Activated CD8-positive, alpha-beta memory T cell treated with anti-CD3 and anti-CD28 coated beads, Interleukin-2, amount 10 ng/mL, durations not matched to agents 7 days and 5 days (primary cell): ENCODE measurements around the gene DKKL1. TPM values are rescaled to one million over a fixed set of nuclear protein-coding genes. Genes with fewer than 3 reads are reported as not detected.
A peak's percentile ranks its signal among the peaks of the same experiment; 100 is the strongest.

Experiments
- ATAC-seq: fragments of 150-1000 bp; cut with Tn5 transposase; one replicate; pipeline ENCODE4 v1.10.0; 2021; ENCODE audit warnings: moderate library complexity
- CTCF ChIA-PET: fragments of 350-600 bp; sonication (Branson Sonifier 250); formaldehyde crosslinking; loops from one replicate; lab custom pipeline; 2021; ENCODE audit warnings: antibody characterized with exemption; lab: Charles Lee
- DNase-seq: peaks from one replicate; pipeline ENCODE4 v3.0.0-alpha.2; 2020
- H3K27ac Mint-ChIP-seq: one replicate; pipeline ENCODE4 v1.8.0; 2021; ENCODE audit warnings: mild to moderate bottlenecking, mixed read lengths
- H3K27me3 Mint-ChIP-seq: one replicate; pipeline ENCODE4 v1.8.0; 2021; ENCODE audit warnings: mixed read lengths
- H3K36me3 Mint-ChIP-seq: one replicate; pipeline ENCODE4 v1.8.0; 2021; ENCODE audit warnings: mild to moderate bottlenecking, mixed read lengths
- H3K4me1 Mint-ChIP-seq: one replicate; pipeline ENCODE4 v1.8.0; 2021; ENCODE audit warnings: mixed read lengths
- H3K4me3 Mint-ChIP-seq: one replicate; pipeline ENCODE4 v1.8.0; 2021; ENCODE audit warnings: mild to moderate bottlenecking, moderate library complexity, mixed read lengths
- H3K9me3 Mint-ChIP-seq: one replicate; pipeline ENCODE4 v1.8.0; 2022; ENCODE audit warnings: low read depth, mixed read lengths
- total RNA-seq, 2 experiments: library from RNA; stranded (reverse); gene quantifications; one replicate each; pipeline ENCODE4 v1.2.3, GENCODE V29; 2021

The DKKL1 gene
- total RNA-seq, 2 experiments from 2014 or later: not detected

- Mint-ChIP-seq H3K27ac (no peak overlapping the region), H3K36me3 (no peaks in the 10 kb centered on the region), H3K9me3 (no peaks in the 10 kb centered on the region), H3K4me3 (no peak overlapping the region), H3K27me3 (peaks cover 23% of the 10 kb centered on the region), H3K4me1 (peaks cover 23% of the 10 kb centered on the region)
- ATAC-seq (no peak), DNase-seq (no peak)
- CTCF ChIA-PET: interaction anchor here (1.1 to 1.4 kb wide), 3 partner anchors 8 to 56 kb away, joined by 4 to 5 read pairs (median 5); no protein-coding TSS in a partner anchor
These were observed 50.6 kb downstream of the DKKL1 start for GRCh38 chr19:49414256-49414655.

DNA sequence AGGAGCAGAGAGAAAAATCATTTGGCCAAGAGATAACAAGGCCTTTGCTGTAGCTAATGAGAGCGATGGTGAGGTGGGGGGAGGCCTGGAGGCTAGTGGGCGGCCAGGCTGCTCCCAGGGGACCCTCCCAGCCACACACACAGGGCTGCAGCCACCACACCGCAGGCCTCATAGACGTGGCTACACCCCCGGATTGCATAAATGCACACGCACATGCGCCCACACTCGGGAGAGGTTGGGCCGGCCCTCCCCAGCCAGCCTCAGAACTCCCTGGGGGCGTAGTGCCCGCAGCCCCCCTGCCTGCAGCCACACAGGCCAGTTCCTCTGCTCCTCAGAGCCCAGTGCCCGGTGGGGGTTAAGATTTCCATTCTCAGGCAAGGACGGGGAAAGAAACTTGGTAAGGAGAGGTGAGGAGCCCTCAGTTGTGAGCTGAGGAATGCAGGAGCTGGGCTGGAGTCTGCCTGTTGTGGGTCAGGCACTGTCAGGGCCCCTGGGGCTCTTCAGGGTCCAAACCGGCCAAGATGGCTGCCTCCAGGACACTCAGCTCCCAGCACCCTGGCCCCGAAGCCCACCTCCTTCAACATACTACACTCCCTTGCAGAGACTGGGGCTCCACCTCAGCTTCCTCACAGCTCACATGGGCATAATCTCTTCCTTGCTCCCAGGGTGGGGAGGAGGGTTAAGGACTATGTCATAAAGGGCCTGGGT, 51.6 kb downstream of the DKKL1 start:
- H3K4me1 Mint-ChIP-seq: peaks cover 13% of the 10 kb centered on the region
- no peaks in the 10 kb centered on the region for H3K36me3 Mint-ChIP-seq
- DNase-seq: no peak
- H3K9me3 Mint-ChIP-seq: no peaks in the 10 kb centered on the region
- CTCF ChIA-PET: no interaction called here
- H3K4me3 Mint-ChIP-seq: no peak overlapping the region
- H3K27ac Mint-ChIP-seq: no peak overlapping the region
- H3K27me3 Mint-ChIP-seq: peaks cover 33% of the 10 kb centered on the region
- no peak for ATAC-seq

GRCh38 chr19:49415810-49416200, 52.1 kb downstream of the DKKL1 start:
- DNase-seq (no peak), ATAC-seq (no peak)
- Mint-ChIP-seq H3K4me1 (peaks cover 12% of the 10 kb centered on the region), H3K4me3 (no peak overlapping the region), H3K27me3 (peaks cover 38% of the 10 kb centered on the region), H3K9me3 (no peaks in the 10 kb centered on the region), H3K27ac (no peak overlapping the region), H3K36me3 (no peaks in the 10 kb centered on the region)
- CTCF ChIA-PET: no interaction called here

GRCh38 chr19:49417088-49417487, 53.4 kb downstream of the DKKL1 start:
- peaks cover 11% of the 10 kb centered on the region for H3K4me1 Mint-ChIP-seq
- CTCF ChIA-PET: interaction anchor here (1.2 to 6.6 kb wide), 5 partner anchors 8 to 26 kb away, joined by 5 to 23 read pairs (median 11); partner anchors contain the start of gene GFY

GRCh38 chr19:49418511-49418910, 54.8 kb downstream of the DKKL1 start:
- ATAC-seq (no peak), DNase-seq (no peak)
- Mint-ChIP-seq H3K4me1 (peaks cover 18% of the 10 kb centered on the region), H3K9me3 (no peaks in the 10 kb centered on the region), H3K4me3 (no peak overlapping the region), H3K27ac (no peak overlapping the region), H3K36me3 (peaks cover under 1% of the 10 kb centered on the region), H3K27me3 (peaks cover 62% of the 10 kb centered on the region)
- CTCF ChIA-PET: interaction anchor here (0.7 to 6.6 kb wide), 6 partner anchors 9 to 152 kb away, joined by 3 to 23 read pairs (median 8); no protein-coding TSS in a partner anchor

More at GRCh38 chr19:49417088-49417487, 53.4 kb downstream of the DKKL1 start:
- Mint-ChIP-seq H3K4me3 (no peak overlapping the region), H3K9me3 (no peaks in the 10 kb centered on the region), H3K27me3 (peaks cover 51% of the 10 kb centered on the region), H3K36me3 (no peaks in the 10 kb centered on the region), H3K27ac (no peak overlapping the region)
- DNase-seq (no peak), ATAC-seq (no peak)

GRCh38 chr19:49419173-49419572, 55.5 kb downstream of the DKKL1 start:
- H3K27me3 Mint-ChIP-seq: peaks cover 68% of the 10 kb centered on the region
- H3K36me3 Mint-ChIP-seq: peaks cover 2% of the 10 kb centered on the region
- DNase-seq: no peak
- no peak overlapping the region for H3K27ac Mint-ChIP-seq
- no peaks in the 10 kb centered on the region for H3K9me3 Mint-ChIP-seq
- H3K4me3 Mint-ChIP-seq: no peak overlapping the region
- ATAC-seq: no peak
- H3K4me1 Mint-ChIP-seq: peaks cover 24% of the 10 kb centered on the region
- CTCF ChIA-PET: interaction anchor here (0.7 to 6.6 kb wide), 6 partner anchors 10 to 153 kb away, joined by 3 to 23 read pairs (median 8); no protein-coding TSS in a partner anchor

- Mint-ChIP-seq H3K4me3 (no peak overlapping the region), H3K4me1 (peaks cover 24% of the 10 kb centered on the region), H3K27ac (no peak overlapping the region), H3K36me3 (peaks cover 2% of the 10 kb centered on the region), H3K9me3 (no peaks in the 10 kb centered on the region), H3K27me3 (peaks cover 79% of the 10 kb centered on the region)
- CTCF ChIA-PET: interaction anchor here (0.7 to 6.6 kb wide), 5 partner anchors 11 to 75 kb away, joined by 3 to 23 read pairs (median 4); no protein-coding TSS in a partner anchor
- DNase-seq: no peak
- ATAC-seq: no peak
These were observed 56.5 kb downstream of the DKKL1 start for GRCh38 chr19:49420227-49420626.

GRCh38 chr19:49421039-49421877, 57.6 kb downstream of the DKKL1 start:
- ATAC-seq (peak; percentile 37), DNase-seq (peak; percentile 56)
- peak overlapping the region; percentile 2 for H3K4me3 Mint-ChIP-seq
- no peak overlapping the region for H3K27ac Mint-ChIP-seq
- CTCF ChIA-PET: interaction anchor here (0.8 to 7.4 kb wide), 13 partner anchors 7 to 193 kb away, joined by 3 to 52 read pairs (median 4); partner anchors contain the start of gene KASH5
- peaks cover 89% of the 10 kb centered on the region for H3K27me3 Mint-ChIP-seq
- no peaks in the 10 kb centered on the region for H3K9me3 Mint-ChIP-seq
- peaks cover 2% of the 10 kb centered on the region for H3K36me3 Mint-ChIP-seq
- peaks cover 24% of the 10 kb centered on the region for H3K4me1 Mint-ChIP-seq

DNA sequence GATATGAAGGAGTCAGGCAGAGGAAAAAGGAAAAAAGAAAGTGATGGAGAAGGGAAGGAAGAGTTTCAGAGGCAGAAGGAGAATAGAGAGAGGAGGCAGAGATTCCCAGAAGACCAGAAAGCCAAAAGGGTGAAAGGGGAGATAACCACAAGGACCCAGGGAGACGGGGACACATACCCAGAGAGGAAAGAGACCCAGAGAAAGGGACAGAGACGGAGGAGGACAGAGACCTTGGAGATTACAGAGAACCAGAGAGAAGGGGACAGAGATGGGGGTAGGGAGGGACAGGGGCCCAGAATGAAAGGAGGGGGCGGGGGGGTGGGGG, 58.2 kb downstream of the DKKL1 start:
- ATAC-seq (no peak), DNase-seq (no peak)
- H3K9me3 Mint-ChIP-seq: no peaks in the 10 kb centered on the region
- no peak overlapping the region for H3K27ac Mint-ChIP-seq
- CTCF ChIA-PET: interaction anchor here (0.6 to 7.4 kb wide), 14 partner anchors 8 to 194 kb away, joined by 3 to 52 read pairs (median 4); partner anchors contain the start of gene PIH1D1
- H3K36me3 Mint-ChIP-seq: peaks cover 2% of the 10 kb centered on the region
- peaks cover 30% of the 10 kb centered on the region for H3K4me1 Mint-ChIP-seq
- peaks cover 92% of the 10 kb centered on the region for H3K27me3 Mint-ChIP-seq
- peak overlapping the region; percentile 2 for H3K4me3 Mint-ChIP-seq

- peak; percentile 84 for ATAC-seq
- peaks cover 93% of the 10 kb centered on the region for H3K27me3 Mint-ChIP-seq
- peaks cover 2% of the 10 kb centered on the region for H3K36me3 Mint-ChIP-seq
- H3K27ac Mint-ChIP-seq: peak overlapping the region; percentile 52
- CTCF ChIA-PET: interaction anchor here (0.6 to 7.4 kb wide), 14 partner anchors 8 to 195 kb away, joined by 3 to 52 read pairs (median 4); partner anchors contain the start of gene PIH1D1
- DNase-seq: peak; percentile 77
- H3K9me3 Mint-ChIP-seq: no peaks in the 10 kb centered on the region
- H3K4me1 Mint-ChIP-seq: peaks cover 35% of the 10 kb centered on the region
- H3K4me3 Mint-ChIP-seq: peak overlapping the region; percentile 66
These were observed 58.9 kb downstream of the DKKL1 start for GRCh38 chr19:49422407-49423070.

DNA sequence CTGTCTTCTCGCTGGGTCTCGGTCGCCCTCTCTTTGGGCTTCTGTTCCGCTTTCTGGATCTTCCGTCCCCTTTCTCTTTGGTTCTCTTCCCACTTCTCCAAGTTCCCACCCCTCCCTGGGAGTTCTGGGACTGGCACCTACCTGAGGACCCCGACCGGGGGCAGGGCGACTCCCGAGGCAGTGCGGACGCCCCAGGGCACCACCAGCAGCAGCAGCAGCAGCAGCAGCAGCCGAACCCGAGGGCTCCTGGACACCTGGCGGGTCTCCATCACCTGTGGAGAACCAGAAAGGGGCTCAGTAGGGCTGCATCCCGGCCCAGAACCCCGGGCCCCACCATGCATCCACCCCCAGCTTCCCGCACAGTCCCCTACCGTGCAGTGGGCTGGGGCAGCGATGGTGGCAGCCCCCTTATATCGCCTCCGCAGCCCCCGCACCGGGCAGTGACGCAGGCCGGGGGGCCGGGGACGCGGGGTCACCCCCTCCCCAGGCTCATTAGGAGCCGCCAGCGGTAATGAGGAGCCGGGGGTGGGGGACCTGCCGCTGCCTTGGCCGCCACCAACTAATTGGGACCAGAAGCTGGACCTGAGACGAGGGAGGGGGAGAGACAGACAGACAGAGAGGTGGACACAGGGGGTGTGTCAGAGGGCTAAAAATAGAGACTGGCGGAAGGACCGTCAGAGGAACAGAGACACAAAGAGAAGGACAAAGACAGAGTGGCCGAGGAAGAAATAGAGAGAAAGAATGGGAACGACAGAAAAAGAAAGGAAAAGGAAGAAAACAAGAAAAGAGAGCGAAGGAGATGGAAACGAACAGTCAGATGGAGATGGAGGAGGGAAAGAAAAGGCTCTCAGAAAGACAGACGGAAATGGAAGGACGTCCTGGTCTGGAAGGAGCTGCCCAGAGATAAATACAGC, 59.7 kb downstream of the DKKL1 start, which contains the start of gene PTH2:
TSS of gene PTH2 (minus strand) at position 371 of the 914 bp plus-strand sequence. CDS start at position 269, 102 bp downstream.
- H3K4me3 Mint-ChIP-seq: peak within 1 kb of the TSS; percentile 66
- peaks cover 41% of the 10 kb centered on the region for H3K4me1 Mint-ChIP-seq
- no peak for DNase-seq
- peaks cover 2% of the 10 kb centered on the region for H3K36me3 Mint-ChIP-seq
- no peaks in the 10 kb centered on the region for H3K9me3 Mint-ChIP-seq
- H3K27ac Mint-ChIP-seq: peak within 1 kb of the TSS; percentile 52
- ATAC-seq: no peak
- H3K27me3 Mint-ChIP-seq: peaks cover 92% of the 10 kb centered on the region
- CTCF ChIA-PET: interaction anchor here (0.9 to 7.4 kb wide), 5 partner anchors 13 to 53 kb away, joined by 3 to 52 read pairs (median 10); partner anchors contain the start of gene PIH1D1

GRCh38 chr19:49423985-49424303, 60.3 kb downstream of the DKKL1 start:
- H3K4me3 Mint-ChIP-seq: peak overlapping the region; percentile 24

More at GRCh38 chr19:49423985-49424303, 60.3 kb downstream of the DKKL1 start:
- Mint-ChIP-seq H3K36me3 (peaks cover 2% of the 10 kb centered on the region), H3K4me1 (peaks cover 46% of the 10 kb centered on the region), H3K27me3 (peaks cover 93% of the 10 kb centered on the region), H3K27ac (no peak overlapping the region), H3K9me3 (no peaks in the 10 kb centered on the region)
- no peak for ATAC-seq
- CTCF ChIA-PET: interaction anchor here (0.9 to 7.4 kb wide), 4 partner anchors 13 to 52 kb away, joined by 3 to 52 read pairs (median 10); no protein-coding TSS in a partner anchor
- DNase-seq: no peak
